Right forelimb (tissue), 1 donor: Measurements from ENCODE around the gene NKPD1.
A peak's percentile ranks its signal among the peaks of the same experiment; 100 is the strongest.

Source experiments
- DNase-seq: peaks from one replicate; pipeline ENCODE4 v3.0.0-alpha.2; 2018

NKPD1 gene, protein sequence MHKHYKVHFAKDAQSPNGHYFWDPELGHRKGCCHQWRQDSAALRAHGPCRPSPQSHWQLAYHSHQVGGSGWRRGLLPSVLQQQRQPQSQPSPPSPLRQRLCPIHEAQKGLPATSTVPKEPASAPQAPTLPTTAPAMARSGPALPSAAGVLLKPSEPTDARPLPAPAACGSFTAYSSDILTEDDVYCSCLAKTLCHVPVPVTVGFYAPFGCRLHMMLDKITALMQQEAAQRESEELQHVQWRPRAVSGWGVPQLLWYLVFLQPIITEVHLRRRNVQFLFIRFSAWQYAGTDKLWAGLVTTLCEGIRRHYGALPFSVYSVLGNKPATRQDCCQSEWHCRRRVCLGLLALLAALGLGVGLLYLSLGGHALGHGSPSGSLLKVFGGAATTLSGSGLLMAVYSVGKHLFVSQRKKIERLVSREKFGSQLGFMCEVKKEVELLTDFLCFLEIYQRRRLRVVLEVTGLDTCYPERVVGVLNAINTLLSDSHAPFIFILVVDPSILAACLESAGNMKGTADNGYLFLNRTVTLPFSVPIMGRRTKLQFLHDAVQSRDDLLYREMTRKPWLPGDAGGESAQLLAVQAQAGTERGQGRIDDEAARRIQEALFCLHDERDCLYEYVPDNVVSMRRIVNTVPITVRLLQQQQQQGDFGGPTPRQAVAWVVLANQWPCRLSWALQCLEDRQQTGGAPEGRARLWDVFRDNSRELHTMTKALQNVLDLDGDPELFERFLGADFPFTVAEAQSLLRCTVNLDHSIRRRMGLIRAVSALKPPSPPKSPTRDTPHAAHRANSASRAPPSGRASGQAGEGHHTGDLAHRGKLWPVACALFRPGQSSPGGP

DNA sequence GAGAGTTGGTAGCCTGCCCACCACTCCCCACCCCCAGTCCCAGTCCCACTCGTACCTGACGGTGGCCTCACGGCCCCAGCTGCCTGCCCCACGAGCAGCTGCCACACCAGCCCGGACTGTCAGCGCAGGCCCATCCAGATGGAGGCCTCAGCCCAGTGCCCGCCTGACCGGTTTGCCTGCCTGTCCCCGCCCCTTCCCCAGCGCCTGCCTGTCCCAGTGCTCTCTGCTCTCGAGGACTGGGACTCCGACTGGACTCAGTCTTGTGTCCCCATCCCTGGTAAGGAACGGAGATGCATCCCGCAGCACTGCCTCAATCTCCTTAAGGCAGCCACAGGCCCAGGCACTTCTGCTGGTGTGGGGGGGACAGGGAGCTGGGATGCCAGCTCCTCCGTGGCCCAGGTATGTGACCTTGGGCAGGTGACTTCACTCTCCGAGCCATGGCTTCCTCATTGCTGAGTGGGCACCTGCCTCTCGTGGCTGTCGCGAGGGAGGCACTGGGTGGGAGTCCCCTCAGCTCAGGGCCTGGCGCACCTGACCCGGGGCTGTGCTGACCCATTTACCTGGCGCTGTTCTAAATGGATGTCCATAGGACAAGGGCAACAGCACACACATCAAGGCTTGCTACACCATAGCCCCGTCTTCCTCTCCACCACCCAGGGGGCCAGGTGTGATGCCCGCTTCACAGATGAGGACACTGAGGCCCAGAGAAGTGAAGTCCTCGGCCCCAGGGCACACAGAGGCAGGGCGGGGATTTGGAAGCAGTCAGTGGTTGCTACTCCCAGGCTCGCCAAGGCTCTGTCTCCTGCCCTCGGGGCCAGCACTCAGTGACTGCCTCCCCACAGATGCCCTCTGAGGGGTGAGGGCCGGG lies at the start of gene NKPD1:
NKPD1 (minus strand) TSS at position 113 of the 868 bp plus-strand sequence. CDS start 832 bp downstream, outside the sequence.
- no peak for DNase-seq

DNA sequence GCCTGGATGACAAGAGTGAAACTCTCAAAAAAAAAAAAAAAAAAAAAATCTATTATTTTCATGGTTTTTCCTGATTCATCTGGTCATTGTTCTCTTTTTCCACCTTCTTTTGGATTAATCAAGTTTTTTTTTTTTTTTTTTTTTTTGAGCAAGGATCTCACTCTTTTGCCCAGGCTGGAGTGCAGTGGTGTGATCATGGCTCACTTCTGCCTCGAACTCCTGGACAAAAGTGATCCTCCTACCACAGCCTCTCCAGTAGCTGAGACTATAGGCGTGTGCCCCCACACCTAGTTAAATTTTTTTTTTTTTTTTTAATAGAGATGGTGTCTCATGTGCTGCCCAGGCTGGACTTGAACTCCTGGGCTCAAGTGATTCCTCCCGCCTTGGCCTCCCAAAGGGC lies 45.5 kb upstream of the NKPD1 start:
- DNase-seq = no peak

DNA sequence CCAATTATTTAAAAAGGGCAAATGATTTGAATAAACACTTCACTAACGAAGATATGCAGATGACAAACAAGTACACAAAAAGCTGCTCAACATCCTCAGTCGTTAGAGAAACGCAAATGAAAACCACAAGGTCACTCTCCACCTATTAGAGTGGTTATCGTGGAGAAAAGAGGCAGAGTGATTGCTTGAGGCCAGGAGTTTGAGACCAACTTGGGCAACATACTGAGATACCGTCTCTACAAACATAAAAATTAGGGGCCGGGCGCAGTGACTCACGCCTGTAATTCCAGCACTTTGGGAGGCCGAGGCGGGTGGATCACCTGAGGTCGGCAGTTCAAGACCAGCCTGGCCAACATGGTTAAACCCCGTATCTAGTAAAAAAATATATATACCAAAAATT lies 45.0 kb upstream of the NKPD1 start:
- no peak for DNase-seq

DNA sequence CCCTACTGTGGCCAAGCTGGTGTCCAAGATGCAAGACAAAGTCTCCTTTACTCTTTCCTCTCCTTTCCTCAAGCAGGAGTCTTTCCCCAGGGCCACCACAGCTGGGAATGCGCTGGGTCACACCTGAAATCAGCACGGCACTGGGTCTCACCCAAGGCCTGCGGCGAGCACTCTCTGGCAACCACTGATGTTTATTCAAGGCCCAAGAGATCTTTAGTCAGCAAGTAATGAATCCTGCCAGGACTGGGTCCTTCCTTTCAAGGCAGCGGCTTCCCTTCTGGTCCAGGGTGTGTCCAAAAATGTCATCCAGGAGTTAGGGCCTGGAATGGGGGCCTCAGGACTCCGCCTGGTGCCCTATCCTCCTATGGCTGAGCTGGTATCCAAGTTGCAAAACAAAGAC lies 41.9 kb upstream of the NKPD1 start:
- DNase-seq = no peak

DNA sequence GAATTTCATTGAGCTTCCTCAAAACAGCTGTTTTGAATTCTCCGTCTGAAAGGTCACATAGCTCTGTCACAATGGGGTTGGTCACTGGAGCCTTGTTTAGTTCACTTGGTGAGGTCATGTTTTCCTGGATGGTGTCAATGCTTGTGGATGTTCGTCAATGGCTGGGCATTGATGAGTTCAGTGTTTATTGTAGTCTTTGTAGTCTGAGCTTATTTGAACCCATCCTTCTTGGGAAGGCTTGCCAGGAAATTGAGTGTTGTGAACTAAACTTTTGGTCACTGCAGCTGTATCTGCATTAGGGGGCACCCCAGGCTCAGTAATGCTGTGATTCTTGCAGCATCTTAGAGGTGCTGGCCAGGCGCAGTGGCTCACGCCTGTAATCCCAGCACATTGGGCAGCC lies 39.8 kb upstream of the NKPD1 start:
- peak; percentile 66 for DNase-seq

DNA sequence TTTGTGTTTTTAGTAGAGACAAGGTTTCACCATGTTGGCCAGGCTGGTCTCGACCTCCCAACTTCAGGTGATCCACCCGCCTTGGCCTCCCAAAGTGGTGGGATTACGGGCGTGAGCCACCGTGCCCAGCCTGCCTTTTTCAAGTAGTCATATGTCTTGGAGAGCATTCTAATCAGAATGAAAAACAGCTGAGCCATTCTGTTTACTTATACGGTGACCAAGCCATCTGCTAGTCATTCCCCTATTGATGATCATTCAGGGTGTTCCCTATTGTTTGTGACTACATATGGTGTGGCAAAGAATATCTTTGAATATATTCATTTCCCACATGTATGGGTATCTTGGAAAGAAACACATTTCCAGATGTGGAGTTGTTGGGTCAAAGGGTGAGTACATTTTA lies 35.0 kb upstream of the NKPD1 start:
- DNase-seq = no peak

DNA sequence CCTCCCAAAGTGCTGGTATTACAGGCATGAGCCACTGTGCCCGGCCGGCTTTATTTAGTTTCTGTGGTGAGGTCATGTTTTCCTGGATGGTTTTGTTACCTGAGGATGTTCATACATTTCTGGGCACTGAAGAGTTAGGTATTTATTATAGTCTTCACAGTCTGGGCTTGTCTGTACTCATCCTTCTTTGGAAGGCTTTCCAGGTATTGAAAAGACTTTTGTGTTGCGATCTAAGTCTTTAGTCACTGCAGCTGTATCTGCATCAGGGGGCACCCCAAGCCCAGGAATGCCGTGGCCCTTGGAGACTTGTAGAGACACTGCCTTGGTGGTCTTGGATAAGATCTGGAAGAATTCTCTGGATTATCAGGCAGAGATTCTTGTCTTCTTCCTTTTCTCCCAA lies 30.6 kb upstream of the NKPD1 start:
- DNase-seq = no peak

DNA sequence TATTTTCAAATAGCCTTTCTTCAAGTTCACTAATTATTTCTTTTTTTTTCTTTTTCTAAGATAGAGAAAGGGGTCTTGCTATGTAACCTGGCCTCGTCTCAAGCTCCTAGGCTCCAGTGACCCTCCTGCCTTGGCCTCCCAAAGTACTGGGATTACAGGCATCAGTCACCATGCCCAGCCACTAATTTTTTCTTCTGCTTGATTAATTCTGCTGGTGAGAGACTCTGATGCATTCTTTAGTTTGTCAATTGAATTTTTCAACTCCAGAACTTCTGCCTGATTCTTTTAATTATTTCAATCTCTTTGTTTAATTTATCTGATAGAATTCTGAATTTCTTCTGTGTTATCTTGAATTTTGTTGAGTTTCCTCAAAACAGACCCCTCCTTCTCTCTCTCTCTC lies 29.2 kb upstream of the NKPD1 start:
- no peak for DNase-seq

DNA sequence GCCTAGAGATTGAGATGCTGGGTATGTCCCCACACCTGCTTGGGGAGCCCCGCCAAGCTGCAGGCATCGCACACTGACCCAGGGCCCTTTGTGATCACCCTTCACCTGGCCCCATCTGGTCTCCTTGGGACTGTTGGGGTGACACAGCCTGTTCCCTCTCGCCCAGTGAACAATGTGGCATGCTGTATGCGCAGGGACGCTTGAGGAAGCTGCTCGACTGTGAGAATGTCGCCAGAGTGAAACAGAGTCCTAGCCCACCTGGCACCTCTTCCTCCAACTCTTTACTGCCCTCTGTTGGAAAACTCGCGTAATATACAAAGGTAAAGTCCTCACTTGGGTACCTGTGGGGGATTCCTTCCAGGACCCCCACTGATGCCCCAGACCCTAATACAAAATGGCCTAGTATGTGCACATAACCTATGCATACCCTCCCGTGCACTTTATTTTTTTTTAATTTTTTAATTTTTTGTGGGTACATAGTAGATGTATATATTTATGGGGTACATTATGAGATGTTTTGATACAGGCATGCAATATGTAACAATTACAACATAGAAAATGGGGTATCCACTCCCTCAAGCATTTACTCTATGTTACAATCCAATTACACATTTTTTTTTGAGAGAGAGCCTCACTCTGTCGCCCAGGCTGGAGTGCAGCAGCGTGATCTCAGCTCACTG lies 26.8 kb upstream of the NKPD1 start:
- DNase-seq = no peak

DNA sequence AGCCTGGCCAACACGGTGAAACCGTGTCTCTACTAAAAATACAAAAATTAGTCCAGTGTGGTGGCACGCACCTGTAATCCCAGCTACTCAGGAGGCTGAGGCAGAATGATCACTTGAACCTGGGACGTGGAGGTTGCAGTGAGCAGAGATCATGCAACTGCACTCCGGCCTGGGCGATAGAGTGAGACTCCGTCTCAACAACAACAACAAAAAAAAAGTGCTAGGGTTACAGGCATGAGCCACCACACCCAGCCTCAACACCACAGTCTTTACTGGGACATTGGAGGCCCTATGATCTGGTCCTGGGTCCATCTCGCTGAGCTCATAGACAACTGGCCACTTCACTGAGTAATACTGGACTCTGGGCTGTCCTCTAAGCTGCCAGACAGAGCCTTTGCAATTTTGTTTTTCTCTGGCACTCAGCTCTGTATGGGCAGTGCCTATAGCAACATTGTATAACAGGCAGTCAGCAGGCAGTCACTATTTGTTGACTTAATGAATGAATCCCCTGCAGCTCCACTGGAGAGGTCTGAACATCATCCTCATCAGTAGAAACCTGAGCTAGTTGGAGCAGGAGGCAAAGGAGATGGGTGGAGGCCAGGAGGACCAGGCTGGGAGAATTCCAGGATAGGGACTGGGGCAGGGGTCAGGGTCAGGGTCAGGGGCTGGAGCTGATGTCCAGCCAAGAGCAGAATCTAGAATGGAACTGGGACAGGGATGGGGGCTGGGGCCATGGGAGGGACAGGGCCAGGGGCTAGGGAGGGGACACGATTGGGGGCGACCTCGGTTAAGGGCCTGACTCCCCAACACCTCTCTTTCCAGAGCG lies 25.9 kb upstream of the NKPD1 start:
- DNase-seq = no peak

DNA sequence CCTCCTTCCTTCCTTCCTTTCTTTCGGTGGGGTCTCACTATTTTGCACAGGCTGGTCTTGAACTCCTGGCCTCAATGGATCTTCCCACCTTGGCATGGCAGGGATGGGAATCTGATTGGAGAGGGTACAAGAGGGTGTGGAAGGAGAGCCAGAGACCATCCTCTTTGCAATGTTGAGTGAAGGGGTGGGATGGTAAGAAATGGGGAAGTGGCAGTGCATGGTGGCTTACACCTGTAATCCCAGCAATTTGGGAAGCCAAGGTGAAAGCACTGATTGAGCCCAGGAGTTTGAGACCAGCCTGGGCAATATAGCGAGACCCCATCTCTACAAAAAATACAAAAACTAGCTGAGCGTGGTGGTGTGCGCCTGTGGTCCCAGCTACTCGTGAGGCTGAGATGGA lies 23.3 kb upstream of the NKPD1 start:
- no peak for DNase-seq

DNA sequence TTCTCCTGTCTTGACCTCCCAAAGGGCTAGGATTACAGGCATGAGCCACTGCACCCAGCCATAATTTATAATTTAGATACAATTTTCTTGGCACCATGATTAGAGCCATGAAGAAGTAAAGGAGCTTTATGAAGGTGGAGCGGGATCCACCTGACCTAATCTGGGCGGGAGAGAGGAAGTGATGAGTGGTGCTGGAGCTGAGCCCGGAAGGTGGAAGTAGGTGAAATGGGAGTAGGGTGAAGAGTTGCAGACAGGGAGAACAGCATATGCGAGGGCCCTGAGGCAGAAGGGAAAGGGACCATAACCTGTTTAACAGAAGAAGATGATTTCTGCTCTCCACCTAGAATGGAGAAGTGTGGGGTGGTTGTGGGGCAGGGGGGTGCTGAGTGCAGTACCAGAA lies 22.0 kb upstream of the NKPD1 start:
- DNase-seq = no peak

DNA sequence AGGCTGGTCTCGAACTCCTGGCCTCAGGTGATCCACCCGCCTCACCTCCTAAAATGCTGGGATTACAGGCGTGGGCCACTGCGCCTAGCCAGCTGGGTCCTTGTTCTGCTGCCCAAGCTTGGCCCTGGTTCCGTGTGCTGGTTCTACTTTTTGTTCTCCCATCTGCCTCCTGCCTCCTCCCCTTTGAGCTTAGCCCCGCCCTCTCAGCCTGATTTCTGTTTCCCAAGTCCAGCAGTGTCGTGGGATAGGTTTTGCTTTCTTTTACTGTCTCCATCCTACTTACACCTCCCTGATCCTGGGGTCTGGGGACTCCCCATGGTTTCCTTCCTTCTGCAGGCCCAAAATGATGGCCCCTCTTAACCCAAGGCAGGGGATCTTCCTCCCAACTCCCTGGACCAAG lies 20.2 kb upstream of the NKPD1 start:
- DNase-seq = no peak

DNA sequence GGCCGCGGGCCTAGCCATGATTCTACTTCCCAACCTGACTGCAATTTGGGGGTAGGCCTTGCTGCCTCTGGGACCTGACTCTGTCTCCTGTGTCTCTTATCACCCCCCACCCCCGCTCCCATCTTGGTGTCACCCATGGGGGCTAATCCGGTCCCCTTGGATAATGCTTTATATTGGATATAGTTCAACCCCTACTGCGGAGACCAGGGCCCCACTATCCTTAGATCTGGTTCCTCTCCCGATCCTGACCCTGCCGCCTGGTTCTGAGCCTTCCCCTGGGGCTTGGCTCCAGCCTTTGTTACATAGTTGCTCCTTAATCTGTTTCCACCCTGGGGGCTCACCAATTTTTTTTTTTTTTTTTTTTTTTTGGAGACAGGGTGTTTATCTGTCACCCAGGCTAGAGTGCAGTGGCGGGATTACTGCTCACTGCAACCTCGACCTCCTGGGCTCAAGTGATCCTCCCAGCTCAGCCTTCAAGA lies 19.1 kb upstream of the NKPD1 start:
- no peak for DNase-seq

DNA sequence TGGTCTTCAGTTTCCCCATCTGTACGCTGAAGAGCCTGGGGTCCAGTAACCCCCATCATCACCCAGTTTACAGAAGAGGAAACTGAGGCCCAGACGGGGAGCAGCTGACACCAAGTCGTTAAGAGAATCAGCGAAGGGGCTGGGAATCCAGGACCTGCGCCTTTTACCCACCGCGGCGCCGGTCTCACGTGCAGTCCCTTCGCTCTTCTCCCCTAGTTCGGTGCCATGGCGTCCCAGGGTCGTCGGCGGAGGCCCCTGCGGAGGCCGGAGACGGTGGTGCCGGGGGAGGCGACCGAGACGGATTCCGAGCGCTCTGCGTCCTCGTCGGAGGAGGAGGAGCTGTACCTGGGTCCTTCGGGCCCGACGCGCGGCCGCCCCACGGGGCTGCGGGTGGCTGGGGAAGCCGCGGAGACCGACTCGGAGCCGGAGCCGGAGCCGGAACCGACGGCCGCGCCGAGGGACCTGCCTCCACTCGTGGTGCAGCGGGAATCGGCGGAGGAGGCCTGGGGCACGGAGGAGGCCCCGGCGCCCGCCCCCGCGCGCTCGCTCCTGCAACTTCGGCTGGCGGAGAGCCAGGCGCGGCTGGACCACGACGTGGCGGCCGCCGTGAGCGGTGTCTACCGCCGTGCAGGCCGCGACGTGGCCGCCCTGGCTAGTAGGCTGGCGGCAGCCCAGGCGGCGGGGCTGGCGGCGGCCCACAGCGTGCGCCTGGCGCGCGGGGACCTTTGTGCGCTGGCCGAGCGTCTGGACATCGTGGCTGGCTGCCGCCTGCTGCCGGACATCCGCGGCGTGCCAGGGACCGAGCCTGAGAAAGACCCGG lies 18.5 kb upstream of the NKPD1 start:
- no peak for DNase-seq

DNA sequence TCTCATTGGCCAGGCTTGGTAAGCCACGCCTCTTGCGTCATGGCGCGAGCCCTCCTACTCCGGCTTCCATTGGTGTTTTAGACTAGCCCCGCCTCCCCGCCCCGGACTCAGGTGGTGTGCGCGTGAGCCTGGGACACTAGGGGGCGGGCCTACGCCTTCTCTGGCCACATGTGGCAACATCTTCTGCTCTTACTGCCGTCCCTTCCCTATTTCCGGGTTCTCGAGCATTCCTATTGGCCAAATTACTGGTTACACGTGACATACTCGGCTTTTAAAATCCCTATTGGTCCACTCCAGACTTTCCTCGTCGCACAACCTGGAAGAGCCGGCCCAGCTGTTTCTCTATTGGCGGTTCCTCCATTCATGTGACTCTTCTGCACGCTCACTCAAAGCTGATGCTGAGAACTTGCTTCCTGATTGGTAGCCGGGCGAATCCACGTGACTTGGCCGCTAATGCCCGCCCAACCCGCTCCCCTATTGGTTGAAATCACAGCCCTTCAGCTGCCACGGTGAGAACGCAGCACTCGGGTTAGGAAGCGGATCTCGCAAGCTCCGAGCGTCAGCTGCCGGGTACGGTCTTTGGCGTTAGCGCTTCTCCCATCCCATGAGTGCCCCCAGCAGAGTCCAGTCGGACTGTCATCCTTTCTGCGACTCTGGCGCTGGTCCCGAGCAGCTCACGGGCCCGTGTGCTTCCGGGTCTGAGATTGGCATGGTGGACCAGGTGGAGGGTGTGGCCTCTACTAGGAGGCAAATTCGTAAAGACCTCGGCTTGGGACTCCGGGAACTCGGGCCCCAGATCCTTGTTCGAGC lies 17.7 kb upstream of the NKPD1 start, which contains the start of gene BLOC1S3:
BLOC1S3 (plus strand) TSS at position 523 of the 810 bp plus-strand sequence. CDS start 513 bp downstream, outside the sequence.
- peak; percentile 100 for DNase-seq

DNA sequence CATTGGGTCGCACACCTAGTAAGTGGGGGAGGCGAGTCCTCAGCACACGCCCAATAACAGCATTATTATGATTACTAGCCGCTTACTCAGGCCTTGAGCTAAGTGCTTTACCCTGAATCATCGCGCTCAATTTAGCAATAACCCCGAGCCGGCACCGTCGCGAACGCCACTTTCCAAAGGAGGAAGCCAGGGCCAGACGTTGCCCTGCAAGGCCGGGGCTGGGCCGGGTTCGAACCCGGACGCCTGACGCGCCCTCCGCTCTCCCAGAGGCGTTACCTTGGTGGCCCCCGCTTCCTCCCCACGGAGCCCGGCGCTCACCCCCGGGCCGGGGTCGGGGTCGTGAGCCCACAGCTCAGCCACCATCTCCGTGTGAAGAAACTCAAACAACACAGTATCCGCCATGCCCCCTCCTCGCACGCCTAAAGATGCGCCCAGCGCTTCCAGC lies 17.1 kb upstream of the NKPD1 start, which contains the start of gene TRAPPC6A:
TRAPPC6A (minus strand) TSS at position 421 of the 445 bp plus-strand sequence; CDS start at position 402, 19 bp downstream.
- no peak for DNase-seq

DNA sequence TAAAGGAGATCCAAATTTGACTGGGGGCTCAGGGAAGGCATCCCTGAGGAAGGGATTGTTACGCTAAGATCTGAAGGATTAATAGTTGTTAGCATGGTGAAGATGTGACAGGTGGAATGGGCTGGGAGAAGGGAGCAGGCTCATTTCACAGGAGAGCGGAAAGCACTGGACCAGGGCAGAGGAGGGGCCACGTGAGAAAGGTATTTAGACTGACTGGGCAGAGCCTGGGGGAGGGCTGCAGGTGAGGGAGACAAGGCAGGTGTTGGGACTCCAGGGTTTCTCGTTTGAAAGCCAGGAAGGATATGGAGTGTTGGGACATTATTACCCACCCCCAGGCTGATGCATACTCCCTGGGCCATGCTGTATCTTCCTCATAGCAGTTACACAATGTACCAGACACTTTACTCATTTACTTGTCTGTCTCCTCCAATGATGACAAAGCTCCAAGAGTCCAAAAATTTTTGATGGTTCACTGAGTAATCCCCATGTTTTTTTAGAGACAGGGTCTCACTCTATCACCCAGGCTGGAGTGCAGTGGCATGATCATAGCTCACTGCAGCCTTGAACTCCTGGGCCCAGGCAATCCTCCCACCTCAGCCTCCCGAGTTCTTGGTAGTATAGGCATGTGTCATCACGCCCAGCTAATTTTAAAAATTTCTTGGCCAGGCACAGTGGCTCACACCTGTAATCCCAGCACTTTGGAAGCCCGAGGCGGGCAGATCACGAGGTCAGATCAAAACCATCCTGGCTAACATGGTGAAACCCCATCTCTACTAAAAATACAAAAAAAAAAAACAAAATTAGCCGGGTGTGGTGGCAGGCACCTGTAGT lies 14.9 kb upstream of the NKPD1 start:
- no peak for DNase-seq
